Stimulated activated CD8-positive, alpha-beta memory T cell treated with anti-CD3 and anti-CD28 coated beads, Interleukin-15, amount 100 ng/mL, for 1 hour (primary cell): ENCODE results near the gene ABCG8.
"Not testable (repeated sequence)": the region's sequence is repeated elsewhere in the genome, so short reads cannot be mapped to it uniquely, and the experiment has no call there.

ENCODE experiments used
- DNase-seq: peaks from one replicate; pipeline ENCODE4 v3.0.0-alpha.2; 2020; ENCODE audit warnings: low read depth

ABCG8 gene

DNA sequence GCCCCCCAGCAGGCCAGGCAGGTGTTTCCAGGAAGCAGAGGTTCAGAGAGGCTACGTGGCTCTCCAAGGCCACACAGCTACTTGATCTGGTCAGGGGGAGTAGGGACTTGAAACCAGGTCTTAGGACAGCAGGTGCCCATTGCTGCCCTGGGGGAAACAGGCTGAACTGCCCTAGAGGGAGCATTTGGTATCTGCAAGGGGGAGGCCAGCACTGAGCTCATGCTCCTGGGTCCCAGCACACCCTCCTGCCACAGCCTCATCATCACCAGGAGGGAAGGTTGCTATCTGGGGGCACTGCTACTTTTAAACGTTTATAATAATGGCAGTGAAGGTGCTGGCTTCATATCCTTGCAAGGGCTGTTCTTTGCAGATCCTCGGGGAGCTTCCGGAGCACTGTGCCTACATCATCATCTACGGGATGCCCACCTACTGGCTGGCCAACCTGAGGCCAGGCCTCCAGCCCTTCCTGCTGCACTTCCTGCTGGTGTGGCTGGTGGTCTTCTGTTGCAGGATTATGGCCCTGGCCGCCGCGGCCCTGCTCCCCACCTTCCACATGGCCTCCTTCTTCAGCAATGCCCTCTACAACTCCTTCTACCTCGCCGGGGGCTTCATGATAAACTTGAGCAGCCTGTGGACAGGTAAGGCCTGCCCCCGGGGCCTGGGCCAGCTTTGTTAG is 36.1 kb downstream of the ABCG8 start:
- no peak for DNase-seq

DNA sequence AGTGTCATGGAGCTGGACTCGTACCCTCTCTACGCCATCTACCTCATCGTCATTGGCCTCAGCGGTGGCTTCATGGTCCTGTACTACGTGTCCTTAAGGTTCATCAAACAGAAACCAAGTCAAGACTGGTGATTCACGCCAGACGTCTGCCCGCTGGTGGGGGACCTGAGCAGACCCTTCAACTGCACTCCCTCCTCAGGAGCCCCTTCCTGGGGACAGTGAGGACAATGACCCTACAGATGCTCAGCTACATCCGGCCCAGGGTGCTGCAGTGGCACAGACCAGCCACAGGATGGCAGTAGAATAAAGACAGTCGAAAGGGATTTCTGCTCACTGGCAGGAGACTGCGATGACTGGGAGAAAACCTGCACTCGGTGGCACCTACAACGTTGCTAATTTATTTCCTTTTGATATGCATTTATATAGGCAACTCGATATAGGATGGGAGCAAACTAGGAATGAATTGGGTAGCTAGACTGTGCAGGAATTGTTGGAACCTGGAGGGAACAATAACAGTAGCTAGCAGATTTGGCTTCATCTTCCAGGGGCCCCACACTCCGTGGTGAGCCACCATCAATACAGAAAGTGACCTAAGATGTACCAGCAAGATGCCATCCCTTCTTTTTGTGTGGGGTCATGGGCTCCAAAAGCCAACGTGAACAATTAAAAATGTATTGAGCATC is 39.2 kb downstream of the ABCG8 start:
- peak; percentile 33 for DNase-seq

DNA sequence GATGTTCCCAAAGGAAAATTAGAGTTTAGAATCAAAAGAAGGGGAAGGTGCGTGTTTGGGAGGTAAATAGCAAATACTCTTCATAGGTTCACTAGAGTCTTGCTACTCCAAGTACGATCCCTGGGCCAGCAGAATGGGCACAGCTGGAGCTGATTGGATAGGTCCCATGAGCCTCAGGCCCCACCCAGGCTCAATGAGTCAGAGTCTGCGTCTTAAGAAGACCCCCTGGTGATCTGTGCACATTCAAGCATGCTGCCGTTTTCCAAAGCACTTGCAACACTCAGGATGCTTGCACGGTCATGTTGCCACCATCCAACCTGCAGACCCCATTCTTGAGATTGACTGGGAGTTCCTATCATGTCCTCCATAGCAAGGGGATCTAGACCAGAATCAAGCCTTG is 40.5 kb downstream of the ABCG8 start:
- DNase-seq, result no peak

DNA sequence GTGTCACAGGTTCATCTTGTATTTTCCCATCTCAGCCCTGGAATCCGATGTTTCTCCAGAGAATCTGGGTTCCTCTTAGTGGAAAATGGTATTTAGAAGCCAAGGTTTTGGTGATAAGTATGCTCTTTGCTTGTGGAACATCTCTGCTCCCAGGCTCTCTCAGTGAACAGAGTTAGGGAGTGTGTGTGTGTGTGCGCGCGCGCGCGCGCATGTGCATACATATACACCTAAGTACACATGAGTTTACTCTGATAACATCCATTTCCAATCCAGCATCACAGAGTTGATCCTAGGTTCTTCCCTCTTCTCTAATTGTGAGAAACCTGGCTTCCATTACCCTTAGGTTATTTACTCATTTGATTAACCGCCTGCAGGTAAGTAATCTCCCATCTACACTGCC is 41.7 kb downstream of the ABCG8 start:
- DNase-seq, result no peak

DNA sequence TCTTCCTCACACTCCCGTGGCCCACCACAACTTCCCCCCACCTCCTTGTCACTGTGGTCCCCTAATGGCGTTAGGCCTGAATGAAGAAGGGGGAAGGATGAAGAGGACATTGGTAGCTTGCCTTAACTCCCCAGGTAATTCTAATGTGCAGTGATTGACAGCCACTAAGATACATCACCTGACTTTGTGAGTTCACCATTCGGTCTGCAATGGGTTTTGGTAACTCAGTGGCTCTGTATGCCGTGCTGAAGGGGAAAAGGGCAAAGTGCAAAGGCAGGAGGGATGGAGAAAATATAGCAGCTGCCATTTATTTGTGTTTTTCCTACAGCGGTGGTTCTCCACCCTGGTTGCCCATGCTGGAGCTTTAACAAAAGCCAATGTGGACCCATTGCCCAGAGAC is 42.2 kb downstream of the ABCG8 start:
- no peak for DNase-seq

DNA sequence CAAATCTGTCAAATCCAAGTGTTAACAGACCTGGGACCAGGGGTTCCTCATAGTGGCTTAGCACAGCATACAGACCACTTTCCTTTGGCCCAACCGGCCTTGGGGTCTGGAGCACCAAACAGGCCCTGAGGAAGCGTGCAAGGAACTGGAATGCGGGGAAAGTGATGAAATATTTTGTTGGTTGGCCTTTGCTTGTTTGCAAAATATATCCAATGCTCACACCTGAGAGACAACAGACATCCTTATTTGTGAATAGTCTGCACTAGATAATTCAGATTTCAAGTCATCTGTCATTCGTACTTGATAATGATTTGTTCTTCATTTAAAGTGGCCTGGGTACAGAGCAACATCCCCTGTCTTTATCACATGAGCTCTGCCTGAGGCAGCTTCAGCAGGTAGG is 43.5 kb downstream of the ABCG8 start:
- no peak for DNase-seq

DNA sequence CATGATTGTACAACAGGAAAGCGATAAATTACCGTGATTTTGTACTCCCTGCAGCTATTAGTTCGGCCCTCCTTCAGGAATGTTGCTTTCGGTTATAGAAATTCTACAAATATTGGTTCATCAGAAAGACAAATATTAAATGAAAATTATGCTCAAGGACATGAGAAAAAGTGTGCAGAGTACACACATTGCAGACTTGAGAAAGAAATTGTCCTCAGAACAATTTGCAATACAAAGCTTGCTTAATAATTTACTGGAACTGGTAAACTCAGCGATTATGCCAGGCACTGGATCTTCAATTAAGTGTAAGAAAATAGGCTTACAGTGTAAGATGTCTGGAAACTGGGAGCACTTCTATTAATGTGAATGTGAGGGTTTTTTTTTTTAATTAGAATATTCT is 45.9 kb downstream of the ABCG8 start:
- DNase-seq, result no peak

DNA sequence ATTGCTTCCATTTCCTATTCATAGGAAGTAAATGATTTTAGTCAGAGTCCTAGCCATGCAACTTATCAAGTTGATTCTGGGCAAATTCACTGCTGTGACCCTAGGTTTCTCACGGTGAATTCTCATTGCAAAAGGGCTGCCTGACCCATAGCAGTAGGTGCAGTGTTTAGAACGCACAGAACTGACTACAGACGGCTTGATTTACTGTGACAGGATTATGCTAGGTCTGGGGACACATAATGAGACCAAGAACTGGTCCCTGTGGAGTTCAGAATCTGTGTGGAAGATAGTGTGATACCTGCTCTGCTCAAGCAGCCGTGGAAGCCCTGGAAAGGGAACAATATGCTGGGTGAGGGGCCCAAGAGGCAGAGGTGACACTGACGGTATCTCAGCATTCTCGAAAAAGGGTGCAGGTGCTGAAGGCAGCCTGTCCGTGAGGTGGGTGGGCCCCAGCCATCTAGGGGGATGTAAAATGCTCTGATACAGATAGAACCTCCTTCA is 46.4 kb downstream of the ABCG8 start:
- DNase-seq, result no peak

DNA sequence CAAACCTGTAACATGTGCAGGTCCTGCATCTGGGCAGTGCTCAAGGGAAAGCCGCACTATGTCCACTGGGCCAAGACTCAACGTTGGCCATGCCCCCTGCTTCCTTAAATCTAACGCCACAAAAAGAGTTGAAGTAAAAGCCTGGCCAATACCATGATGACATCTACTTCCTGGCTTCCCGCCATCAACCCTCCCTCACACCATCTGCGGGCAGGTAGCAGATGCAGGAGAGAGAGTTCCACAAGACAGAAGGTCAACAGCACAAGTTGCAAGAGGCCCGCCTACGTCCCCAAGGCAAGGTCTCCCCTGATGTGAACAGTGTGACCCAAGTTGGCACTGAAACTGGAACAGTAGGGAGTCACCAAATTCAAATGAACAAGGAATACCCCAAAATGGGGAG is 48.4 kb downstream of the ABCG8 start:
- DNase-seq, result no peak

DNA sequence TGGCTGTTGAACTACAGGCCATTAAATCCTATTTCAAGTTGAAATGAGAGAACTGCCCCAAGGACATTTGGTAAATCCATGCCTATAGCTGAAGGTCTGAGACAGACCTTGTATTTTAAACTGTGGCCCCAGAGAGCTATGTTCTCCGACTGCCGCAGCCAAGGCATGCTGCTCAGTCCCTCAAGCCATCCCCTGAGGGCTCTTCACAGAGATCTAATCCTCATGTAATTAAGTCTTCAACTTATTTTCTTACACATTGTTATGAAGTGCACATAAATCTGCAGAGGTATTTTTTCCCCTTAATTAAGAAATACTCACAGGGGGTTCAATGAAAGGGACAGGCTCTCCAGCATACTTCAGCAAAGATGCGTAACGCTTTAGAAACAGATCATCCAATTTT is 50.6 kb downstream of the ABCG8 start:
- no peak for DNase-seq

DNA sequence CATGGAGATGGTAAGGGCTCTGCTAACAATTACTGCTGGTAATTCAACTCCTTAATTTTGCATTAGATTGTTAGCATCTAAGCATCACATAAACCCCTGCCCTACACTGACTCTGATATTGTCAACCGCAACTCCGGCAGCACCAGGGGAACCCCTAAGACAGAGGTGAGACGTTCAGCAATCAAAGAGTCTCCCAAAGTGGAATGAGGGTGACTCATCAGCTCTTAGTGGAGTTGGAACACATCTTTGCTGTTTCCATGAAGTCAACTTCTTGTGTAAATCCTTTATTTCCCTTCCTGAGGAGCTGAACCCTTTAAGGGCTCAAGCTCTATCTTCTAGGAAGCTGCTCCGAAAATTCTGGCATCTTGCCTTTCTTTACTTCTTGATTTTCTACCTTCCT is 52.1 kb downstream of the ABCG8 start:
- DNase-seq, result no peak

DNA sequence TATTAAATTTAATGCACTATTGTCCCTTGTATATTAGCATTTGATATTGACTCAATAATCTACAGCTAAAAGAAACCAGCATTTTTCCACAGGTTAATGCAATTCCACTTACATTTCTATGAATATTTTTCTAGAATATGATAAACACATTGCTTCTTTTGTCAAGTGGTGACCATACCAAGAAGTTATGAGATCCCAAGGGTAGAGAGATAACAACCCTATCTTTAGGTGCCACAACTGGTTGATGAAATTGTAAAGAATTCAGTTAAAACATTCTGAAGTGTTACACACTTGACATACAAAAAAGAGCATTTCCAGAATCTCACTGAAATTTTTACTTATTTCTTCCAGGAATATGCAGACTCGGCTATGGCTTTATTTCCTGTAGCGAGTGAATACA is 56.0 kb downstream of the ABCG8 start:
- no peak for DNase-seq

DNA sequence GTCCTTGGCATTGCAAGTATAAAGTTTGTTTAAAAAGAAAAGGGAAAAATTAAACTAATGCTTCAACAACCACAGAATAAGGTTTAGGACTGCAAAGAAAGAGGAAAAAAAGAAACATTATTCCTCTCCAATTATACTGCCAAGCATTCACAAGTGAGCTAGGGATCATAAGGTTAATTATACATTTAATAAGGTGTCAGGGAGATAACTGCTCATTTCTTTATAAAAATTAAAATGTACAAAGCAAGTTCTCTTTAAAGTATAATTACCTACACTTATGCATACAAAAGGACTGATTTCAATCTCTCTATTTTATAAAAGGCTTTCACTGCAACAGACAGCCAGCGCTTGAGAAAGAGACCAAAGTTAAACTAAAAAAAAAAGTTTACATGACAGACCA is 58.1 kb downstream of the ABCG8 start:
- no peak for DNase-seq

DNA sequence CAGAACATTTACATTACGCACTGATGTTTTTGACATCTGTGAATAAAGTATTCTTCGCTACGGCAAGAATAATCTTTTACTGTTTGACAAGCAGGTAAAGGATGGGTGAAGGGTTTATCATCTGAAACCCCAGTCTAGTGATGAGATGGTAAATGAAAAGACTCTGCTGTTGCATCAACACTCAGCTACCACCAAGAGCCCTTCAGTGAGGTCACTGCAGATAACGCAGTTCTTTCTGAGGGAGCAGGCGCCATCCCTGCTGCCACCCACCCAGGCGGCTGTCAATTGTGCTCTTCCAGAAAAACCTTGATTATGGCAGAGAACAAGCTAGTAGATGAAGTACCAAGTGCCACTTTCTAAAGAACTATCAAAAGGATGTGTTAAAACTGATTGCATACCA is 58.7 kb downstream of the ABCG8 start:
- no peak for DNase-seq

DNA sequence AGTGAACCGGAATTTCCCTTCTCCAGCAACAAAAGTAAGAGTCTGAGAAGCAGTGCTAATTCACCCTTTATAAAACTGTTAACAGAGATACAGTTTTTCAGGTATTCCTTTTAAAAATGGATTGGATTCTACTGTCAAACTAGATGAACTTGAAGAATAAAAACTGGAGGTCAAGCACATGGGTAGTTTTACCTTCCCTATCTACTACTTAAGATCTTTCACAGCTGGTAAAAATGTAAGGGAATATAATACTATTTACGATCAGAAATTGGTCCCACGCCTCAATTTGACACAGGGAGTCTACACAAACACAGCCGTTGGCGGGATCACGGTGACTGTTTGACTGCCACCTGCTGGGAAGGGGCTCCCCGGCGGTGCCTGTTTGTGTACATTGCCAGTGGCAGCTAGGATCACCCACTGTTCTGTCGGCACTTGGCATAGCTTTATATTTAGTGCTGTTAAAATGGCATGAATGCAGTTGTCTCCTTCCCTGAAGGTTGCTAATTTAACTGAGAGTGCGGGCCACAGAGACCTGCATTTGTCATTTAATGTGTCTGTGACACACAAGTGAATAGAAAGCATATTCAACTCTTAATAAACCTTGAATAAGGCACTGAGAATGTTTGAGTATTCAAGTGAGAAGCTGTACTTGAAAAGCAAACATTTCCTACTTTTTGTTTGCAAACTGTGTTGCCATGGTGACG is 59.5 kb downstream of the ABCG8 start:
- no peak for DNase-seq

DNA sequence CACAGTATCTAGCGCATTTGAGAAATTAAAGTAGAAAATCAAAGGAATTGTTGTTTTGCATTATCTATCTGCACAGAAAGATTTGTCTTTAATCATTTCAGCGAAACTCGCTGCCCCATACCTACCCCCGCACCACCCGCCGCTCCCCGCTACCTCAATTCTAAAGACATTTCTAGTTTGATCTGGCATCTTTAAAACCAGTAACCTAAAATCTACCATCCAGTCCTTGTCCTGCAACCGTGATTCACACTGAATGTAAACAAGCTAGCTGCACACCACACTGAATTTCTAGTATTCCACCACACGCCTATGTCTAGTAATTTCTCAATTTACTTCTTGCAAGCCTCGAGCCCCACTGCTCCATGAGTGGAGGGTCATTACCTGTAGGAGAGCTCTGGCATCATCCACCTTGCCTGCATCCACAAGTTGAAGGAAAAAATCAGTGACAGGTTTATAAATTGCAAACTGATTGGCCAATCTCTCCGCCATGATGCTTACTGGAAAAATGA is 60.1 kb downstream of the ABCG8 start:
- DNase-seq, result no peak

DNA sequence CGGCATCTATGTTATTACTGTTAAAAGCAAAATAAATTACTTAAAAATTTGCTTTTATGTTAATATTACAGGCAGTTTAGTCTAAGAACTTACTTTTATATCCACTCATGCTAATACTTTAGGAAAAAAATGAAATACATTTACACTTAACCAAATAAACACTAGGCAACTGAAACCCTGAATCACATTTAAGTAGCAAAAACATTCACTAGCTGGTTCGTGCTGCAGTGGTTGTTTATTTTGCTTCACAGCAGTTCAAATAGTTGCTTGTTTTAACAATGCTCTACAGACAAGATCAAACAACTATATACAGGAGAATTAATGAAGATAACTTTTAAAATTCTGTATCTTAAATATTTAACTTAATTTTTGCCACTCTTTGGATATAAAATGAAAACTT is 60.8 kb downstream of the ABCG8 start:
- no peak for DNase-seq

DNA sequence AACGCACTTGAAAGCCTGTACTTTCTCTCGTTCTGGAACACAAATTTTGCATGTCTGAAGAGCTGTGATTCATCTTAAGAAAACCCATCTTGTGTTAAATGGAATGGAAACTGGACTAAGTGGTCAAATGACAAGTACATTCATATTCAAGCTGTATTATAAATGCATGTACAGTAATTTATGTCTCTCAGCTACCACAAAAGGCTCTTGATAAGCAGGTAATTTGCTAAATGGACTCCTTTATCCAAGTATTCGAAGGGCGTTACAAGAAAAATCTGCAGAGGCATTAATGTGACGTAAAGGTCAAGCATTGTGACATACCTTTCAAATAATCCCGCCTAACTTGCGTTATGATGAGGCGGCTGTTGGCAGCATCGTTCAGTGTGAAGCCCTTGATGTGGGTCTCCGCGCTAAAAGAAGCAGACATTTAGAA is 66.6 kb downstream of the ABCG8 start:
- DNase-seq, result no peak

DNA sequence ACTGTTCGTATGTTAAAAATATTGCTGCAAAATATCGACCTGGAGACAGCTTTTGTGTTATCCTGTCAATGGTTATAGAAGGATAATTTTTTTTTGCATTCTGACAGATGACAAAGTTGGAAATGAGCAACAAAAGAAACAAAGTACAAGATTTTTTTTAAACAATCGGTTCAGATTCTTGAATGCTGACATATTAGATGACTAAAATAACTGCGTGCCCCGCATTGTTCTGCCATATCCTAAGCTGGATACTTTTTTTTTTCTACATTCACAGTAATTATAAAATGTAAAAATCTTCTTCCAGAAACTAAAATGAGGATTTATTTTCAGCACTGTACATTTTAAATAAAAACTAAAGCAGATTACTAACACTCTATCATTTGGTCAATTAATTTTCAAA is 67.1 kb downstream of the ABCG8 start:
- DNase-seq, result no peak

DNA sequence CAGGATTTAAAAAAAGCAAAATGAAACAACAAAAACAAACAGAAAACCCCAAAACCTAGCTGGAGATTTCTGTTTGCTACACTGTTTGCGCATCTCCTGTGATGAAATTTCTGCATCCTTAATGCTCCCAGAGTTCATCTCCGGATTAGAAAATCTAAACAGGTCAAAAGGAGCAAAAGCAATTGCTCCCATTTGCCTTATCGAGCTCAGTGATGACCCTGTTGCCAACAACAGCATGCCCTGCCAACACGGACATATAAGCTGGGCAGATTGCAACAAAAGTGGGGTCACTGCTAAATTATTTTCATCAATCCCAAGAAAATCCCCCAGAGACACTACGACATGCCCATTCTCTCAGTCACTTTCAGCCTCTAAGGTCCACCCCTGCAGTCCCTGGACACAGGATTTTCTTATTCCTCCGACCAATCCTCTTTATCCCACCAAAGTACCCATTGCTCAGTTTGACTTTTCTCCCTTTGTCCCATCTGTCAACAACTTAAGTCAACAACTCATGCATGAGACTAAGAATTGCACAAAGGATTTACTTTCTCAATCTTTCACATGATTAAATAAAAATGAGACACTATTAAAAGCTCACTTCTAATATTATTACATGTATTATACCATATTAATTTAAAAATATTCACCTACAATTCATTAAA is 67.8 kb downstream of the ABCG8 start:
- DNase-seq, result no peak

DNA sequence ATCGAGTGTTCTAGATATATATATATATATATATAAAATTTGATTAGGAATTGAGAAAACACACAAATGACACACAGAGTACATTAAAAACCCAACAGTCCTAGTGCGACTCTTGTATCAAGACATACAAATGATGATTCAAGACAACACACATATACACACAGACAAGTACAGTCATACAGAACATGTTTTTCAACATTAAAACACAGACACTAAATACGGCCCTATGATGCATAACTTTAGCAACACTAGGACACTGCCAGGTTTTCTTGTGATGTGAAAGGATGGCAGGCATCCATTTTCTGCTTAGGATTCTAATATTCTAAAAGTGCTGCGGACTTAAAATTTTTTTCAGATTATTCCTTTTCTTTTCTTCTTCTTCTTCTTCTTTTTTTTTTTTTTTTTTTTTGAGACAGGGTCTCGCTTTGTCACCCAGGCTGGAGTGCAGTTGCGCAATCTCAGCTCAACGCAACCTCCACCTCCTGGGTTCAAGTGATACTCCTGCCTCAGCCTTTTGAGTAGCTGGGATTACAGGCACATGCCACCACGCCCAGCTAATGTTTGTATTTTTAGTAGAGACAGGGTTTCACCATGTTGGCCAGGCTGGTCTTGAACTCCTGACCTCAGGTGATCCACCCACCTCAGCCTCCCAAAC is 72.5 kb downstream of the ABCG8 start:
- DNase-seq, result not testable (repeated sequence)

DNA sequence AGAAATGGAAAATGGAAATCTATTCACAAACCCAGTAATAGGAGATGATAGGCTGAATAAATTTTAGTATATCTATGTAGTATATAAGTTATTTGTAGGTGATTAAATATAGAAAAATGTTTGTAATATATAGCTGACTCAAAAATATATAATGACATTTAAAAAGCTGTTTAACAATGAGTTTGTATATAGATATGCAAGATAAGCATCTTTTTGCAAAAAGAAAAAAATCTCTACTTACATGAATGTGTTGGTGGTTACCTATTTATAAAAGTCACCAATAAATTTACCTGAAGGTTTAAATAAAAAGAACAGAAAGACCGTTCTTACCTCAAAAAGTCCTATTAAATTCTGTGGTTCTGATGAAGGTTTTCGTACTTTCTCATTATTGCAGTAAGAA is 85.7 kb downstream of the ABCG8 start:
- no peak for DNase-seq
